PFSK-1 (cell line): ENCODE data around the gene PLS1.
A peak's percentile ranks its signal among the peaks of the same experiment; 100 is the strongest.

Experiments
- FOXP2 ChIP-seq: optimal IDR thresholded peaks from 2 replicates; pipeline ENCODE3; 2011; ENCODE audit warnings: borderline replicate concordance, control low read depth, inconsistent platforms; ENCODE audit not compliant: insufficient read depth; ENCODE audit errors: extremely low read length, extremely low read depth
- POLR2AphosphoS5 ChIP-seq: IDR thresholded peaks from 2 replicates; pipeline ENCODE4 v1.6.1; 2012; ENCODE audit warnings: low read depth, mild to moderate bottlenecking, control low read depth, low read length, moderate library complexity
- SIN3A ChIP-seq: IDR thresholded peaks from 2 replicates; pipeline ENCODE4 v1.6.1; 2012; ENCODE audit warnings: mild to moderate bottlenecking, low read length, moderate library complexity, borderline replicate concordance; ENCODE audit not compliant: insufficient read depth
- TAF1 ChIP-seq: IDR thresholded peaks from 2 replicates; pipeline ENCODE4 v1.6.1; 2012; ENCODE audit warnings: low read length, control low read depth, borderline replicate concordance; ENCODE audit not compliant: insufficient read depth
- TF ChIP-seq, protein P1 (sequence below), 2 experiments: IDR thresholded peaks; 2 replicates each; pipeline versions ENCODE4 v1.6.1 to v1.8.0; 2011 to 2012; ENCODE audit warnings: low read depth in 2 of 2, low read length in 2 of 2, control low read depth in 1 of 2, inconsistent platforms in 1 of 2, mild to moderate bottlenecking in 1 of 2, moderate library complexity in 1 of 2; ENCODE audit not compliant: insufficient read depth in 1 of 2

Gene PLS1

DNA sequence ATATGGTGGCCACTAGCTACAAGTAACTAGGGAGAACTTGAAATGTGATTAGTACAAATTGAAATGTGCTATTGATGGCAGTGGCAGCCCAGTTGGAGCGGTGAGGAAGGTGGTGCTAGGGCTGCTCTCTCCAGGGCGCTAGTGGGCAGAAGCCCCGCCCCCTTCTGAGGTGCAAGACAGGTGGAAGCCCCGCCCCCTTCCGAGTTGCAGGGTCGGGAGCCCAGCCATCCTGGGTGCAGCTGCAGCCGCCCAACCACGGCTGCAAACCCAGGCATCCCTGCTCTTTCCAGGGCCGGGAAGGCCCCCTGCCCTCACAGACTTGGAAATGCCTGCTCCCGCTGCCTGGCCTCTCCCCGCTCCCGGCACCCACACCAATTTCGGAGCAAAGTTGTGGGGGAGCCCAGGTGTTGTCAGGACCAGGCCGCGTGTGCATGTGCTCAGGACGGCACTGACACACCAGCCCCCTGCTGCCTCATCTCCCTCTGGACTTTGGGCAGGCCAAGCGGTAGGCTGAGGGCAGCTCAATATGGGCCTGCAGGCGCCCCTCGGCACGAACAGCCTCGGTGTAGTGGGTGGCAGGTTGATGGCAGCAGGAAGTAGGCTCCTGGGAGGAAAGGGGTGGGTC is 27.7 kb upstream of the PLS1 start:
- no peak for TF ChIP-seq POLR2AphosphoS5
- no peak for TF ChIP-seq SIN3A
- no peak for TF ChIP-seq TAF1

DNA sequence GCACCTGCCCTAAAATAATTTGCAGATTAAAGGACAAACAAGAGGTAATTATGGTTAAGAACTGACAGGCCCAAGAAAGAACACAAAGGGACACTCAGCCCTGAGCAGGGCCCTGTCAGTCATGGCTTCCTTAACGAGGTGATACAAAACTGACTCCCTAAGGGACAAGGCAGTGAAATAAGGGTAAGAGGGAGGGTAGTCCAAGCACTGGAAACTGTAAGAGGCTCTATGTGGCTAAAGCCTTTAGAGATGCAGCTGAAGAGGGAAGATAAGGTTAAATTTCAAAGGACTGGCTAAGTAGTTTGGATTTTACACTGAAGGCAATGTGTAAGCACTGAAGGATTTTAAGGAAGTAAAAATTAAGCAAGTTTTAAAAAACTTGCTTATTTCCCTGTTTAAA is 21.5 kb upstream of the PLS1 start:
- TF ChIP-seq POLR2AphosphoS5: no peak
- TF ChIP-seq TAF1: no peak
- TF ChIP-seq, protein P1, sequence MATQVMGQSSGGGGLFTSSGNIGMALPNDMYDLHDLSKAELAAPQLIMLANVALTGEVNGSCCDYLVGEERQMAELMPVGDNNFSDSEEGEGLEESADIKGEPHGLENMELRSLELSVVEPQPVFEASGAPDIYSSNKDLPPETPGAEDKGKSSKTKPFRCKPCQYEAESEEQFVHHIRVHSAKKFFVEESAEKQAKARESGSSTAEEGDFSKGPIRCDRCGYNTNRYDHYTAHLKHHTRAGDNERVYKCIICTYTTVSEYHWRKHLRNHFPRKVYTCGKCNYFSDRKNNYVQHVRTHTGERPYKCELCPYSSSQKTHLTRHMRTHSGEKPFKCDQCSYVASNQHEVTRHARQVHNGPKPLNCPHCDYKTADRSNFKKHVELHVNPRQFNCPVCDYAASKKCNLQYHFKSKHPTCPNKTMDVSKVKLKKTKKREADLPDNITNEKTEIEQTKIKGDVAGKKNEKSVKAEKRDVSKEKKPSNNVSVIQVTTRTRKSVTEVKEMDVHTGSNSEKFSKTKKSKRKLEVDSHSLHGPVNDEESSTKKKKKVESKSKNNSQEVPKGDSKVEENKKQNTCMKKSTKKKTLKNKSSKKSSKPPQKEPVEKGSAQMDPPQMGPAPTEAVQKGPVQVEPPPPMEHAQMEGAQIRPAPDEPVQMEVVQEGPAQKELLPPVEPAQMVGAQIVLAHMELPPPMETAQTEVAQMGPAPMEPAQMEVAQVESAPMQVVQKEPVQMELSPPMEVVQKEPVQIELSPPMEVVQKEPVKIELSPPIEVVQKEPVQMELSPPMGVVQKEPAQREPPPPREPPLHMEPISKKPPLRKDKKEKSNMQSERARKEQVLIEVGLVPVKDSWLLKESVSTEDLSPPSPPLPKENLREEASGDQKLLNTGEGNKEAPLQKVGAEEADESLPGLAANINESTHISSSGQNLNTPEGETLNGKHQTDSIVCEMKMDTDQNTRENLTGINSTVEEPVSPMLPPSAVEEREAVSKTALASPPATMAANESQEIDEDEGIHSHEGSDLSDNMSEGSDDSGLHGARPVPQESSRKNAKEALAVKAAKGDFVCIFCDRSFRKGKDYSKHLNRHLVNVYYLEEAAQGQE (IDR thresholded peaks at IDR 0.05; ENCODE audit: insufficient read depth in 1 of 2, low read depth in 2 of 2, low read length in 2 of 2): no peak
- TF ChIP-seq FOXP2: no peak
- no peak for TF ChIP-seq SIN3A

DNA sequence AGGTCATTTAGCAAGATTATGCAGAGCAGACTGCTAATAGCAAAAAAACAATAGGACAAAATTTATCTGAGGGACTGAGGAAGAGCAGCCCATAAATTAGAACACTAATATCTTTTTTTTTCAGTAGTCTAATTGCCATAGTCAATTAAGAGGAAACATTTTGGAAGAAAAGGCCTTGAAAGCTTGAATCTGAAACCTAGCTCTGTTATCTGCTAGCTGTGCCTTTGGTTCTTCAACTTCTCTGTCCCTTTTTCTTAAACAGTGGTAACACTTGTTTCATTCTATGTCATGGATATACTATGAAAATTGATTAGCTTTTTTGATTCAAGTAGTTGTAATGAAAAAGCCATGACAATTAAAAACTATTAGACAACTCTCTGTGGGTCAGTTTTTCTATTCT is 19.4 kb upstream of the PLS1 start:
- TF ChIP-seq FOXP2 (no peak), POLR2AphosphoS5 (no peak), TAF1 (no peak), SIN3A (no peak)
- TF ChIP-seq, protein P1 (IDR thresholded peaks at IDR 0.05; ENCODE audit: insufficient read depth in 1 of 2, low read depth in 2 of 2, low read length in 2 of 2): no peak

DNA sequence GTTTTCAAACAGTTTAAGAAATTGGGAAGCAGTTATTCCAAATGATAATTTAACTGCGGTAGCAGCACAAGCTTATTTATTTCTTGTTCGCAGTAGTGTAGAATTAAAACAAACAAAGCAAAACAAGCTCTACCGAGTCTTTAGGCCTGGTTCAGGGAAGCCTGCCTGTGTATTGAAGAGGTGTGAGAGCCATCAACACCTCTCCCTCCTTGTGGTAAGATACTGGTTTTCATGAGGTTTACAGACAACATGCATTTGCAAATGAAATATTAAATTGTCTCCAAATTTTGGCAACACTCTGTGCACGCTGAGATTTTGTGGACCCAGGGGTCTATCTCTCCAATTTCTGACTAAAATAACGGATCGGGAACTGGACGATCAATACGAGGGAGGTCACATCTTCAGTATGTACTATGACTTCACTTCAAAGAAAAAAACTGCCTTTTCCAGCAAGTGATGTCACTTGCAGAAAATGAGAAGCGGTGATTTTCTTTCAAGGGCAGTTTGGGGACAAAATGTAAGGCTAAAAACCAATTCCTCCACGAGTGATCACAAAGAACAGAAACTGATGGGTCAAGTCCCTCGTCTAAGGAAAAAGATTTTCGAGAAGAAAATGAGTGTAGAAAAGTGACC is 18.4 kb upstream of the PLS1 start:
- TF ChIP-seq, protein P1 (IDR thresholded peaks at IDR 0.05; ENCODE audit: insufficient read depth in 1 of 2, low read depth in 2 of 2, low read length in 2 of 2): no peak

DNA sequence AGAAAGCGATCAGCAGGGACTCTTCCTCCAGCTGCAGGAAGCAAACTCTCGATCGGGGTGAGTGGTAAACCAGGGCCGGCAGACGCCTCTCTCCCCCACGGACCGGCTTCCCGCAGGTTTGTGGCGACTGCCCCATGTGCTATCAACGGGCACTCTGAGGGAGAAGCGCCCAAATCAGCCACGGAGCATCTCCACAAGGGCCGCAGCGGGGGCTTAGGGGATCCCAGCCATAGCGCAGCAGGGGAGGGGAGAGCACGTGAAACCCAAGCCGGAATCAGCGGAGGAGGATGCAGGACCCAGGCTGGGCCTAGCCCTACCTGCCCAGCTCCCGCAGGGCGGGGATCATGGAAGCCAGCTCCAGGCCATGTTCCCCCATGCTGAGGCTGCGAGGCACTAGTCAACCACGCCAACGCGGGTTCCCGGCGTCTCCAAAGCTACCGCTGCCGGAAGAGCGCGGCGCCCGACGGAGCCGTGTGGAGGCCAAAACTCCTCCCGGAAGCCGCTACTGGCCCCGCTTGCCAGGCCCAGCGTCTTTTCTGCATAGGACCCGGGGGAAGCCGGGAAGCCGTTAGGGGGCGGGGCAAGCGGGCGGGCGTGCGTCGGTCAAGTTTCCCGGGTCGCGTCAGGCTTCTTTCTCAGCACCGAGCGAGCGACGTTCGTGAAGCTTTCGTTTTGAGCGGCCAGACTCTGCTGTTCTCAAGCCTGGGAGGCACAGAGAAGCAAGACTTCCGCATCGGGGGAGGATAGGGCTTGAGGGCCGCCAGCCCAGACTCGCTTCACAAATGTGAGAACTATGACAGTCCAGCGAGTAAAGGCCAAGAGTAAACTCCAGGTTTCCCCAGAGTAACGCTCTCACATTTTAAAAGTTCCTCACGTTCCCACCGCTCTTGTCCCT is 17.6 kb upstream of the PLS1 start, which contains the start of gene ATR:
TSS of gene ATR (minus strand) at position 405 of the 895 bp plus-strand sequence. CDS start at position 376, 29 bp downstream.
- TF ChIP-seq FOXP2 (peak; percentile 29), POLR2AphosphoS5 (peak; percentile 83), TAF1 (peak; percentile 70), SIN3A (0 out of 2 replicates have a peak, but pooled peaks have one; percentile 41)
- TF ChIP-seq, protein P1 (IDR thresholded peaks at IDR 0.05; ENCODE audit: insufficient read depth in 1 of 2, low read depth in 2 of 2, low read length in 2 of 2): no peak
